ENCODE measurements around the gene ZNRF2.

DNA sequence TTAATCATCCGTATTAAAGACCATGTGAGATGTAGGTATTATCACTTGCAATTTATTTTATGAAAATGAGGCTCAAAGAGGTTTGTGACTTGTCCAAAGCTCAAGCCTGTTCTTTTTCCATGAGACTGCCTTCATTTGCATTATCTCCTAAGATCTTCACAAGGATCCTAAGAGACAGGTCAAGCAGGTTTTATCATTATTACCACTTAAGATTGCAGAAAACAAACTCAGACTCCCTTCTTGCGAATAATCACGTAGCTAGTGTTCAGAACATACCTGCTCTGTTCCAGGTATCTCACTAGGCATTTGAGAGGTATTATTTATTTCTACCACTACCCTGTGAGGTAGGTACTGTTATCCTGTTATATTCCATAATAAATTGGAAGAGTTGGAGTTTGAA lies 64.8 kb downstream of the ZNRF2 start:
- TF ChIP-seq, protein P1, sequence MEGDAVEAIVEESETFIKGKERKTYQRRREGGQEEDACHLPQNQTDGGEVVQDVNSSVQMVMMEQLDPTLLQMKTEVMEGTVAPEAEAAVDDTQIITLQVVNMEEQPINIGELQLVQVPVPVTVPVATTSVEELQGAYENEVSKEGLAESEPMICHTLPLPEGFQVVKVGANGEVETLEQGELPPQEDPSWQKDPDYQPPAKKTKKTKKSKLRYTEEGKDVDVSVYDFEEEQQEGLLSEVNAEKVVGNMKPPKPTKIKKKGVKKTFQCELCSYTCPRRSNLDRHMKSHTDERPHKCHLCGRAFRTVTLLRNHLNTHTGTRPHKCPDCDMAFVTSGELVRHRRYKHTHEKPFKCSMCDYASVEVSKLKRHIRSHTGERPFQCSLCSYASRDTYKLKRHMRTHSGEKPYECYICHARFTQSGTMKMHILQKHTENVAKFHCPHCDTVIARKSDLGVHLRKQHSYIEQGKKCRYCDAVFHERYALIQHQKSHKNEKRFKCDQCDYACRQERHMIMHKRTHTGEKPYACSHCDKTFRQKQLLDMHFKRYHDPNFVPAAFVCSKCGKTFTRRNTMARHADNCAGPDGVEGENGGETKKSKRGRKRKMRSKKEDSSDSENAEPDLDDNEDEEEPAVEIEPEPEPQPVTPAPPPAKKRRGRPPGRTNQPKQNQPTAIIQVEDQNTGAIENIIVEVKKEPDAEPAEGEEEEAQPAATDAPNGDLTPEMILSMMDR (IDR thresholded peaks at IDR 0.05): no peak
- no peak for TF ChIP-seq ZFX (IDR thresholded peaks at IDR 0.05; ENCODE audit: borderline replicate concordance)
